GM21619 (cell line): ENCODE measurements around the gene LOXL1.
"Not testable (repeated sequence)": the region's sequence is repeated elsewhere in the genome, so short reads cannot be mapped to it uniquely, and the experiment has no call there.

ENCODE experiments used
- ATAC-seq: cut with Tn5 transposase; IDR thresholded peaks from one replicate; pipeline ENCODE4 v1.9.1; 2021; ENCODE audit not compliant: unreplicated experiment

LOXL1 gene

DNA sequence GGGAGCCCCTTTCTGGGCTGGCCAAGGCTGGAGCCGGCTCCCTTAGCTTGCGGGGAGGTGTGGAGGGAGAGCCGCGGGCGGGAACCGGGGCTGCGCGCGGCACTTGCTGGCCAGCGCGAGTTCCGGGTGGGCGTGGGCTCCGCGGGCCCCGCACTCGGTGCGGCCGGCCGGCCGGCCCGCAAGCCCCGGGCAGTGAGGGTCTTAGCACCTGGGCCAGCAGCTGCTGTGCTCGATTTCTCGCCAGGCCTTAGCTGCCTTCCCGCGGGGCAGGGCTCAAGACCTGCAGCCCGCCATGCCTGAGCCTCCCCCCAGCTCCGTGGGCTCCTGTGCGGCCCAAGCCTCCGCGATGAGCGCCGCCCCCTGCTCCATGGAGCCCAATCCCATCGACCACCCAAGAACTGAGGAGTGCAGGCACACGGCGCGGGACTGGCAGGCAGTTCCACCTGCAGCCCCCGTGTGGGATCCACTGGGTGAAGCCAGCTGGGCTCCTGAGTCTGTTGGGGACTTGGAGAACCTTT is 47.5 kb downstream of the LOXL1 start:
- ATAC-seq, result not testable (repeated sequence)

DNA sequence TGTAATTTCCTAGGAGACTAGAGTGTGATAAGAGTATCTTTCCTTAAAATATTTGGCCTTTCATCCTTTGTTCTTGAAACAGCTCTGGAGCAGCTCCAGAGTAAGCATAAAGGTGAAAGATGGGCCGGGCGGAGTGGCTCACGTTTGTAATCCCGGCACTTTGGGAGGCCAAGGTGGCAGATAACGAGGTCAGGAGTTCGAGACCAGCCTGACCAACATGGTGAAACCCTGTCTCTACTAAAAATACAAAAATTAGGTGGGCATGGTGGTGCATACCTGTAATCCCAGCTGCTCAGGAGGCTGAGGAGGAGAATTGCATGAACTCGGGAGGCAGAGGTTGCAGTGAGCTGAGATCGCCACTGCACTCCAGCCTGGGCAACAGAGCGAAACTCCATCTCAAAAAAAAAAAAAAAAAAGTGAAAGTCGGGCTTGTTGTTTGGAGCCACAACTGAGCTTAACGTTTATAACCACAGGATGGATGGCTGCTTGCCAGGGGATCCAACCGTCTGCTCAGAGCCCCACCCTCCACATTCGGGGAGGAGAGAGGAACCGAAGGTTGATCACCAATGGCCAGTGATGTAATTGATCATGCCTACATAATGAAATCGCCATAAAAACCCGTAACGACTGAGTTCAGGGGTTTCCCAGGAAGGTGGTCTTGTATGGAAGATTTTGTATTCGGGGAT is 49.3 kb downstream of the LOXL1 start:
- not testable (repeated sequence) for ATAC-seq

DNA sequence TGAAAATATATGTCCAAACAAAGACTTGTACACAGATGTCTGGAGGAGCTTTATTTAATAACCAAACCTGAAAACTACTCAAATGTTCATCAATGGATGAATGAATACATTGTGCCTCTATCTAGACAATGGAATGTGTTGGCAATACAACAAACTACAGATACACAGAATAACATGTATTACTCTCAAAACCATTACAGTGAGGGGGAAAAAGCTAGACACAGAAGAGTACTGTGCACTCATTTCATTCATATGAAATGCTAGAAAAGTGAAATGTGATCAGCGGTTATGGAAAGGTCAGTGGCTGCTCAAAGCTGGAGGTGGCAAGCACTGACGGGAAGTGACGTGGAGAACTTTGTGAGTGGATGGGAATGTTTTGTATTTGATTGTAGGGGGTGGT is 52.6 kb downstream of the LOXL1 start:
- ATAC-seq, result no peak

- no peak for ATAC-seq
Measured at GRCh38 chr15:73979636-73980035, 53.4 kb downstream of the LOXL1 start.

DNA sequence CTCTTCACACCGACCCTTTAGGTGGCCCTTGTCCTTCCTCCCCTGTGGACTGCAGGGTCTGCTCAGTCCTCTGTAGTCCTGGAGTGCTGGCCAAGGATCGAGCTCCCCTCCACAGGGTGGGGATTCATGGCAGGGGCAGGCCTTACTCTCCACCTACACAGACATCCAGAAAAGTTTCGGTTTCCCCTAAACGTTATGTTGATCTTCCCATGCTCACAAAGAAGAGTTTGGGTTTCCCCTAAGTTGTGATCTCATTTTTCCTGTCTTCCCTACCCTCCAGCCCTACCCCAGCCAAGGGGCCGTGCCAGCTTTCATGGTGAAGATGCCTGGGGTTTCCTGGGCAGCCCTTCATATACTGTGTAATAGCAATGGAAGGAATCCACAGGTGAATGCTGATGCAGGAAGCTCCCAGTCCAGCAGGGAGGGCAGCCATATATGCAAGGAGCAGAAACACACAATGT is 55.5 kb downstream of the LOXL1 start:
- no peak for ATAC-seq

DNA sequence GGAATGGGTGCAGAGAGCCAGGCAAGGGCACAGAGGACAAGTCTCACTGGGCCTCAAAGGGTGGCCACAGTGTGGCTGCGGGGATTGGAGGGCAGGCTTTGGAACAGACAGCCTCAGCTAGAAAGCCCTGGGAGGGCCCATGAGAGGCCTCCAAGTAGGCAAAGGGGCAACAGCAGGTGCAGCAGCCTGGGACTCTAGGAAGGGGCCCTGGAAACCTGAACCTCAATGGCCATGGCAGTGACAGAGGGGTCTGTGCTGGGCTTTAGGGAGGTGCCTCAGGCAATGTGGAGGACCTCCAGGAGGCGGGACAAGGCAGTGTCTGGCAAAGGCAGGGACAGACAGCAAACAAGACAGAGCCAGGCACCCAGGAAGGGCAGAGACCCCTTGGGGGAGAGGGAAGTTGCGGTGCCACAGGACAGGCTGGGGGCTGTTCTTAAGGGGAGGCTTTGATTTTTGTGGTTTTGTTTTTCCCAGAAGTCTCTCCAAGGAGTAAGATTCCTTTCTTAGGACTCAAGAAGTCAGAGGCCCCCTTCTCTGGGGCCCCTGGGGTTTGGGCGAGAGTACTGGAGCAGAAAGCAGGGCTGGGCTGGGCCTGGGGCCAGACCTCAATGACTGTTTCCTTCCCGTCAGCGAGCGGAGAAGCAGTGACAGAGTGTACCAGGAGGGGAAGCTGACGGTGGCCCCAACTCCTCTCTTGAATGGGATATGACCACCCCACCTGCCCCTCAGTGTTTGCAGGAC is 56.1 kb downstream of the LOXL1 start:
- ATAC-seq, result no peak

GRCh38 chr15:73983211-73983727 is 57.0 kb downstream of the LOXL1 start:
- ATAC-seq, result no peak

GRCh38 chr15:73983773-73984172 is 57.5 kb downstream of the LOXL1 start:
- no peak for ATAC-seq

GRCh38 chr15:73984208-73984979 is 58.1 kb downstream of the LOXL1 start:
- ATAC-seq, result no peak

DNA sequence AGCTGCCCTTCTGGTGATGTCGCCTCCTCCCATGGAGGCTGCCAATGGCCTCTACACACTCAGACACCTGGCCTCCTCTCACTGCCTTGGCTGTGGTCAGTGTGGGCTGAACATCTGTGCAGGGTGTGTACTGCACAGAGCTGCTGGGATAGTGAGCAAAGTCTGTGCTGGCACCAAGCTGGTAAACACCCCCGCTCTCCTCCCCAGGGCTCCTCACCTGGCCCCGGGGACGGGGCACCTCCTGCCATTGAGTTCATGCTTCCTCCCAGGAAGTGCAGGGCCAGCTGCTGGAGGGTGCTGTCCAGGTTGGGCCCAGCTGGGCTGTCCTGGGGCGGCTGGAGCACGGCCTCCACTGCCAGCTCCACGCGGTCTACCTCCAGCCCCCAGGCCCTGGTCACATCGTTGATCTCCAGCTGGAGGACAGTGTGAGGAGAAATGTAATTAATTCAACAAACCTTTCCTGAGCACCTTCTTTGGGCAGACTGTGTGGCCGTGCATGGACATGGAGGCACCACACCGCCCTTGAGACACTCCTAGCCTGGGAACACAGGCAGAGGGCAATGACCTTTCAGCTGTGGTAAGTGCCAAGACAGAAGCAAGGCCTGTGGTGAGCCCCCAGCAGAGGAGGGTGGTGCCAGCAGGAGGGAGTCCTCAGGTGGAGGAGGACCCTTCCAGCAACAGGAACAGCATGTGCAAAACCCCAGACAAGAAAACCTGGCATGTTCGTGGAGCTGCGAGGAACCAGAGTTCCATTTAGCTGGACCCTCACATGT is 59.0 kb downstream of the LOXL1 start:
- ATAC-seq, result no peak

- no peak for ATAC-seq
Measured at GRCh38 chr15:73986055-73986775, 60.0 kb downstream of the LOXL1 start.

DNA sequence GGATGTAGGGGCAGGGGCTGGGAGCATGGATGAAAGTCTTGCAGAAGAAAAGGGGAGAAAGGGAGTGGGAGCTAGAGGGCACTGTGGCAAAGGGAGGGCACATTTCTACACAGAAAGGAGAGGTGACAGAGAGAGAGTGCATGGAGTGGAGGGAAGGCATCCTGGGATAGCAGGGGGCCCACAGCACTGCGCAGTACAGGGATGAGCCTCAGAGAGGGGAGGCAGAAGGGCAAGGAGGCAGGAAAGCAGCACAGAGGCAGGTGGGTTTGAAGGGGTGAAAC is 60.5 kb downstream of the LOXL1 start:
- ATAC-seq, result no peak

- ATAC-seq, result no peak
Measured at GRCh38 chr15:73987250-73987649, 61.0 kb downstream of the LOXL1 start.

DNA sequence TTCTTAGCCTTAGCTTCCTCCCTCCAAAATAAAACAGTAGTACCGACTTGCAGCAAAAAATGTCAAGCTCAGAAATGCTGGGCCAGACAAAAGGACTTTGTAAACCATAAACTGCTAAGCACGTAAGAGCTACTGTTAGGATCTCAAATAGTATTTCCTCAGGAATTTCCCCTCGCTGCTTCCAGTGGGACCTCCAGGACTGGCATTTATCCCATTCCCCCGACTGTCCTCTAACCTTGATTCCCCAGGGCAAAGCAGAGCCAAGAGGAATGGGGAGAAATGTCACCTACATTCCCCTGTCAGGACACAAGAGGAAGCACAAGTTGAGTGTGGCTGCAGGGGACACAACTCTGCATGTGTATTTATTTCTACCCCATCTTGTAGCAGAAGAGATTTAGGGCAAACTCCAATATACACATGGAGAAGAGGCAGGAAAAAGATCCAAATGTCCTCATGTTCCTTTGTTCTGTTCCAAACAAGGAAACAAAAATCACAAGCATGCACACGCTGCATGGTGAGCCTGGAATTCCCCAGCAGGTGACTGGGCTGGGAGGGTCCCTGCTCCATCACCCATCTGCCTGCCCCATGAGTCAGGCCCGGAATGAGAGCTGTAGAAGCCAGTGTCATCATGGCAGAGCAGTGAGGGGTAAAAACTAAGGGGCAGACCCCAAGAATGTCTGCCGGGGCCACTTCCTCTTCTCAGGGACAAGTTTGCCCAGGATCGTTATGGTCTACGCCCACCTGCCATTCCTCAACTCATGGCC is 61.6 kb downstream of the LOXL1 start:
- no peak for ATAC-seq

- no peak for ATAC-seq
Measured at GRCh38 chr15:73988445-73988969, 62.2 kb downstream of the LOXL1 start.

DNA sequence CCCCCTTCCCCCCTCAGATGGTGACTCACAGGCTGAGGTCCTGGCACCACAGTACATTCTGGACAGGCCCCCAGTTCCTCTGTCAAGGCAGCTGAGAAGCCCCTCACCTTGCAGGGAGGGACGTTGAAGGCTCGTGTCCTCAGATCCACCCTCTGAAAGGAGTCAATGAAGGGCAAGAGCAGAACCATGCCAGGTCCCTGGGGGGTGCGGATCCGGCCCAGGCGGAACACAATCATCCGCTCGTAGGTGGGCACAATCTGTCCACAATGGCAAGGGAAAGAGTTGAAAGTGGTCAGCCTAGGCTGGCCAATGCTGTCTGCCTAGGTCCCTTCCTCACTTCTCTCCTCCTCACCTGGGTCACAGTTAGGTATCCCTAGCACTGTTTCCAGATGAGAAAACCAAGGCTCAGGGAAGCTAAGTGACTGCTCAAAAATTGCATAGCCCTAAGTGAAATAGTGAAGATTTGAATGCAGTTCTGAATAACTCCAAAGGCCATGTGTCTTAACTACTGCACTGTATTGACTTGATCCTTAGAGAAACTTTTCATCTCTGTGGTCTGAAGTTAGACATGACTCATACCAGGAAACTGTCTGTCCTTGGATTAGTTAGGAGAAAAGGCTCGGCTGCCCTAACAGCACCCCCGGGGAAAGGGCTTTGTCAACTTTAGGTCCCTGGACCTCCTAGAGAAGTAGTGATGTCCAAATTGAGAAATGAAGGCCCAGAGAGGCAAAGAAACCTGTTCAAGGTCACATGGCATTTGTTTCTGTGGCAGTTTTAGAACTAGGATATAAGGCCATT is 62.9 kb downstream of the LOXL1 start:
- no peak for ATAC-seq

DNA sequence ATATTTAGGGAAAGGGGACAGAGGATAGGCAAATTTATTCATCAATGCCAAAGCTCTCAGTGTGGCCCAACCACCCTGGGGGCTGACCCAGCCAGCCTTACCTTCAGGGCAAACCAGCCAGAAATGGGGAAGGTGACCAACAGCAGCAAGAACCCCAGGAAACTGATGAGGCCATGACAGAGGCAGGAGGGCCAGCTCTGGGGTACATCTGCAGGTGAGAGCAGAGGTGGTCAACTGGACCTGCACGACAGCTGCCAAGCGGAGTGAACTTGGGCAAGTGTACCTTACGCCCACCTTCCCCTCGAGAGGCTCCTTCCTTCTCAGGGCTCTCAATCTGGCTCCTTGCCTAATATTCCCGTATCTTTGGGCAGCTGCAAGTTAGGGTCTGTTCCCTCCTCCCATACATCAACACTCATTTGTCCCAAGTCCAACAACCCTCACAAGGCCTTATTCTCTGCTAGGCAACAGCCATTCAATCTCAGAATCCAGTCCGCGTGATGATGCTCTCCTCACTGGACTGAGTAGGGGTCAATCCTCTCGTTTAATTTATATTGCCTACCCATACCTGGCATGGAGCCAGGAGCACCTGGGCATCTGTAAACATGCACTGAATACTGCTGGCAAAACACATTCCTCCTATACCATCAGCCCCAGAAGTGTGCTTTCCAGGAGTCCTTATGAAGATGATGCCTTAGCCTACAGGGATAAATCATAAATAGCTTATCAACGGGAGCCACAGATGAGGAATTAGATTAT is 64.2 kb downstream of the LOXL1 start:
- ATAC-seq, result no peak

DNA sequence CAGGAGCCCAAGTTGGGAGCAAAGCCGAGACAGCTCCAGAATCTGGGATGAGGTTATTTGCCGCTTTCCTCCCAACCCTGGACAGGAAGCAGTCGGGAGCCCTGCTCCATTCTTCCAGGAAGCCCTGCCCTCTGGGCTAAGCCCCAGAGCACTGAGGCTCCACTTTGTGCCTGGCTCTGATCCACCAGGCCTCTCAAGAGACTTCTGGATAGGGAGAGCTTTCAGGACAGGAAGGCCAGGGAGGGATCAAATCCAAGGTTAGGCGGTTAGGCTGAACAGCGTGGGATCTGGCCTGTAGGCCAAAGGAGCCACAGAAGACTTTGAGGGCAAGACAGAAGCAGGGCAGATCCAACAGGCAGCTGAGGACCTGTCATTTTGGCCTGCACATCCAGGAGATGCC is 65.0 kb downstream of the LOXL1 start:
- no peak for ATAC-seq
